Thyroid gland (tissue), 4 donors: ENCODE measurements around the gene DENND5B. TPM values are rescaled to one million over a fixed set of nuclear protein-coding genes. Genes with fewer than 3 reads are reported as not detected.

Experiments used
- DNase-seq, 2 donors: peaks; one replicate each; pipeline ENCODE4 v3.0.0-alpha.2; 2019
- H3K27ac ChIP-seq, 3 donors: fragments of 200-600 bp; sonication (generic); 1 replicate in 2 of 3; 2 replicates in 1 of 3; pipeline ENCODE4 v1.5.1; 2016 to 2019; ENCODE audit warnings: mild to moderate bottlenecking in 1 of 3, moderate library complexity in 1 of 3
- H3K27me3 ChIP-seq: fragments of 200-600 bp; sonication (generic); one replicate; pipeline ENCODE4 v1.5.1; 2019
- H3K36me3 ChIP-seq, 2 donors: fragments of 200-600 bp; sonication (generic); one replicate each; pipeline ENCODE4 v1.5.1; 2016 to 2019
- H3K4me1 ChIP-seq, 2 donors: fragments of 200-600 bp; sonication (generic); one replicate each; pipeline ENCODE4 v1.5.1; 2017 to 2019
- H3K4me3 ChIP-seq, 3 donors: fragments of 200-600 bp; sonication (generic); replicated peaks in 1 of 3; 1 replicate in 2 of 3; 2 replicates in 1 of 3; pipeline ENCODE4 v1.5.1; 2016; ENCODE audit warnings: mild to moderate bottlenecking in 1 of 3
- H3K9me3 ChIP-seq: fragments of 200-600 bp; sonication (generic); one replicate; pipeline ENCODE4 v1.5.1; 2017
- CTCF ChIP-seq, 6 experiments: fragments of 200-600 bp in 3 of 6; fragments of 450-650 bp in 3 of 6; sonication (generic) in 3 of 6; IDR thresholded peaks; one replicate each; pipeline ENCODE4 v1.5.1; 2016 to 2019; ENCODE audit warnings: antibody characterized with exemption in 6 of 6, mild to moderate bottlenecking in 2 of 6, inconsistent platforms in 1 of 6, moderate library complexity in 1 of 6
- POLR2A ChIP-seq, 2 donors: fragments of 450-650 bp; IDR thresholded peaks; one replicate each; pipeline ENCODE4 v1.6.1; 2017; ENCODE audit warnings: antibody characterized with exemption in 2 of 2, mild to moderate bottlenecking in 2 of 2, moderate library complexity in 1 of 2
- WGBS, 2 donors: methylation state at CpG; one replicate each; pipeline ENCODE4 v1.1.5; 2017; 5-methylcytosine and 5-hydroxymethylcytosine counted together
- intact Hi-C: fragments of 100-400 bp; cut with DNase I; formaldehyde crosslinking; loops from one replicate; pipeline ENCODE4 v1.15.1; 2023
- total RNA-seq, 4 donors: library from RNA; depleted of rRNA; stranded (reverse); fragments of >200 nt; gene quantifications; one replicate each; pipeline ENCODE4 v1.2.3, GENCODE V29; 2016

Gene DENND5B
- total RNA-seq, 4 donors from 2014 or later, result 13.3 to 17.7 (median 16.2) TPM

- no peak for TF ChIP-seq POLR2A (IDR thresholded peaks at IDR 0.05)
- TF ChIP-seq CTCF (IDR thresholded peaks at IDR 0.05), result no peak
- Histone ChIP-seq H3K9me3 (no peaks in the 10 kb centered on the region), H3K27ac (no peak overlapping the region), H3K4me3 (no peak overlapping the region), H3K27me3 (no peaks in the 10 kb centered on the region), H3K36me3 (no peaks in the 10 kb centered on the region), H3K4me1 (no peaks in the 10 kb centered on the region)
- intact Hi-C loops, result no loop called here
- DNase-seq, result no peak
These were observed 124.2 kb downstream of the DENND5B start for GRCh38 chr12:31466768-31467167.

GRCh38 chr12:31465002-31465401, 125.9 kb downstream of the DENND5B start:
- no peak overlapping the region for H3K4me3 ChIP-seq
- DNase-seq, result no peak
- H3K27ac ChIP-seq, result no peak overlapping the region
- H3K27me3 ChIP-seq, result no peaks in the 10 kb centered on the region
- intact Hi-C loops, result no loop called here
- H3K36me3 ChIP-seq, result no peaks in the 10 kb centered on the region
- TF ChIP-seq CTCF (IDR thresholded peaks at IDR 0.05) (no peak), POLR2A (IDR thresholded peaks at IDR 0.05) (no peak)
- 100% methylated on average over 2 of the region's 2 CpGs for WGBS, 2 donors
- H3K9me3 ChIP-seq, result no peaks in the 10 kb centered on the region
- H3K4me1 ChIP-seq, result no peaks in the 10 kb centered on the region

GRCh38 chr12:31460024-31460423, 130.9 kb downstream of the DENND5B start:
- no peak overlapping the region for H3K4me3 ChIP-seq
- no peaks in the 10 kb centered on the region for H3K36me3 ChIP-seq
- 85 to 86% methylated on average over 4 of the region's 4 CpGs for WGBS, 2 donors
- no peak for DNase-seq
- H3K4me1 ChIP-seq, result no peaks in the 10 kb centered on the region
- no peak overlapping the region for H3K27ac ChIP-seq
- no peaks in the 10 kb centered on the region for H3K27me3 ChIP-seq
- no peaks in the 10 kb centered on the region for H3K9me3 ChIP-seq
- TF ChIP-seq POLR2A (IDR thresholded peaks at IDR 0.05) (no peak), CTCF (IDR thresholded peaks at IDR 0.05) (no peak)
- intact Hi-C loops, result no loop called here

GRCh38 chr12:31456562-31456961, 134.4 kb downstream of the DENND5B start:
- Histone ChIP-seq H3K27ac (no peak overlapping the region), H3K4me3 (no peak overlapping the region), H3K4me1 (no peaks in the 10 kb centered on the region), H3K27me3 (no peaks in the 10 kb centered on the region), H3K9me3 (no peaks in the 10 kb centered on the region), H3K36me3 (no peaks in the 10 kb centered on the region)
- DNase-seq, result no peak
- 92 to 93% methylated on average over 2 of the region's 2 CpGs for WGBS, 2 donors
- intact Hi-C loops, result no loop called here
- TF ChIP-seq POLR2A (IDR thresholded peaks at IDR 0.05) (no peak), CTCF (IDR thresholded peaks at IDR 0.05) (no peak)

- Histone ChIP-seq H3K4me1 (no peaks in the 10 kb centered on the region), H3K36me3 (no peaks in the 10 kb centered on the region), H3K27me3 (no peaks in the 10 kb centered on the region), H3K27ac (no peak overlapping the region), H3K4me3 (no peak overlapping the region), H3K9me3 (no peaks in the 10 kb centered on the region)
- no peak for DNase-seq
- TF ChIP-seq CTCF (IDR thresholded peaks at IDR 0.05) (no peak), POLR2A (IDR thresholded peaks at IDR 0.05) (no peak)
- WGBS, 2 donors, result 76 to 81% methylated on average over 2 of the region's 2 CpGs
- intact Hi-C loops, result no loop called here
These were observed 146.2 kb downstream of the DENND5B start for GRCh38 chr12:31444736-31445135.
